ENCODE measurements around the gene WDR72. TPM values are rescaled to one million over a fixed set of nuclear protein-coding genes. Genes with fewer than 3 reads are reported as not detected.
A peak's percentile ranks its signal among the peaks of the same experiment; 100 is the strongest.

WDR72 gene
- total RNA-seq, 2 donors from 2014 or later, result 4.1 to 12.2 TPM

- DNase-seq, result no peak
- no peak overlapping the region for H3K27ac Mint-ChIP-seq
Measured at GRCh38 chr15:53681056-53681455, 78.4 kb downstream of the WDR72 start.

GRCh38 chr15:53675832-53676231 lies 83.6 kb downstream of the WDR72 start:
- Histone ChIP-seq H3K4me3 (ENCODE audit: low read length) (no peak overlapping the region), H3K36me3 (ENCODE audit: control insufficient read depth, insufficient read depth, low read length) (no peaks in the 10 kb centered on the region), H3K4me1 (ENCODE audit: control insufficient read depth, insufficient read depth, low read length) (no peaks in the 10 kb centered on the region), H3K27me3 (ENCODE audit: control insufficient read depth, insufficient read depth, low read length, poor library complexity, severe bottlenecking) (no peaks in the 10 kb centered on the region), H3K9ac (ENCODE audit: extremely low read depth, low read length, poor library complexity, severe bottlenecking) (no peak overlapping the region), H3K9me3 (ENCODE audit: control insufficient read depth, low read length) (no peaks in the 10 kb centered on the region), H3K27ac (ENCODE audit: low read depth, low read length) (no peak overlapping the region)
- H3K9me3 Mint-ChIP-seq, result no peaks in the 10 kb centered on the region
- no peaks in the 10 kb centered on the region for H3K36me3 Mint-ChIP-seq (ENCODE audit: low read depth)
- no peaks in the 10 kb centered on the region for H3K4me1 Mint-ChIP-seq
- TF ChIP-seq, protein P1, sequence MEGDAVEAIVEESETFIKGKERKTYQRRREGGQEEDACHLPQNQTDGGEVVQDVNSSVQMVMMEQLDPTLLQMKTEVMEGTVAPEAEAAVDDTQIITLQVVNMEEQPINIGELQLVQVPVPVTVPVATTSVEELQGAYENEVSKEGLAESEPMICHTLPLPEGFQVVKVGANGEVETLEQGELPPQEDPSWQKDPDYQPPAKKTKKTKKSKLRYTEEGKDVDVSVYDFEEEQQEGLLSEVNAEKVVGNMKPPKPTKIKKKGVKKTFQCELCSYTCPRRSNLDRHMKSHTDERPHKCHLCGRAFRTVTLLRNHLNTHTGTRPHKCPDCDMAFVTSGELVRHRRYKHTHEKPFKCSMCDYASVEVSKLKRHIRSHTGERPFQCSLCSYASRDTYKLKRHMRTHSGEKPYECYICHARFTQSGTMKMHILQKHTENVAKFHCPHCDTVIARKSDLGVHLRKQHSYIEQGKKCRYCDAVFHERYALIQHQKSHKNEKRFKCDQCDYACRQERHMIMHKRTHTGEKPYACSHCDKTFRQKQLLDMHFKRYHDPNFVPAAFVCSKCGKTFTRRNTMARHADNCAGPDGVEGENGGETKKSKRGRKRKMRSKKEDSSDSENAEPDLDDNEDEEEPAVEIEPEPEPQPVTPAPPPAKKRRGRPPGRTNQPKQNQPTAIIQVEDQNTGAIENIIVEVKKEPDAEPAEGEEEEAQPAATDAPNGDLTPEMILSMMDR (conservative IDR thresholded peaks at IDR 0.05), result no peak
- no peak overlapping the region for H3K27ac Mint-ChIP-seq
- no peaks in the 10 kb centered on the region for H3K27me3 Mint-ChIP-seq (ENCODE audit: insufficient read depth)
- DNase-seq, result no peak
- H3K4me3 Mint-ChIP-seq, result no peak overlapping the region

More at GRCh38 chr15:53681056-53681455, 78.4 kb downstream of the WDR72 start:
- H3K9me3 ChIP-seq (ENCODE audit: control insufficient read depth, low read length), result no peaks in the 10 kb centered on the region
- H3K27ac ChIP-seq (ENCODE audit: low read depth, low read length), result no peak overlapping the region
- TF ChIP-seq, protein P1 (conservative IDR thresholded peaks at IDR 0.05), result no peak
- 90% methylated on average over 5 of the region's 5 CpGs; no CpG with 5 or more reads in 1 of the 2 experiments for WGBS, 2 experiments (ENCODE audit: insufficient coverage in 1 of 2, insufficient read length in 1 of 2)
- H3K4me1 Mint-ChIP-seq, result peaks cover 5% of the 10 kb centered on the region
- no peaks in the 10 kb centered on the region for H3K27me3 Mint-ChIP-seq (ENCODE audit: insufficient read depth)
- H3K36me3 ChIP-seq (ENCODE audit: control insufficient read depth, insufficient read depth, low read length), result no peaks in the 10 kb centered on the region
- no peak overlapping the region for H3K9ac ChIP-seq (ENCODE audit: extremely low read depth, low read length, poor library complexity, severe bottlenecking)
- no peaks in the 10 kb centered on the region for H3K27me3 ChIP-seq (ENCODE audit: control insufficient read depth, insufficient read depth, low read length, poor library complexity, severe bottlenecking)
- H3K4me1 ChIP-seq (ENCODE audit: control insufficient read depth, insufficient read depth, low read length), result peaks cover 8% of the 10 kb centered on the region
- peak overlapping the region; percentile 7 for H3K4me3 ChIP-seq (ENCODE audit: low read length)
- peaks cover 3% of the 10 kb centered on the region for H3K9me3 Mint-ChIP-seq
- H3K4me3 Mint-ChIP-seq, result no peak overlapping the region
- H3K36me3 Mint-ChIP-seq (ENCODE audit: low read depth), result no peaks in the 10 kb centered on the region

DNA sequence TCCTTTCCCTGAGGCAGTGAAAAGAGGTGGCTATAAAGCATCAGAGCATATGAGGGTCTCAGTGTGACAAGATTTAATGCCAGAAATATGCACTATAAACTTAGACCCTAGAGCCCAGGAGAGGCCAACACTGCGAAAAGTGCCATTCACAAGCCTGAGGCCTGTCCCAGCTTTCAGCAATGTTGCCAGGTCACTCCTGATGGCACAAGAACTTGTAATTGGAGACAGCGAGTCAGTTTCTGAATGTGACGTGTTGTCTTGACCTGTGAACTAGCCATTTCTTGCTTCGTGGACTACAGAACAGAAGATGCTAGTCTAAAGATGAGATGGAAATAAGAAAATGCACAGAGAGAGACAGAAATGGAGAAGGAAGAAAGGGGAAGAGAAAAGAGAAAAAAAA lies 87.9 kb downstream of the WDR72 start:
- Mint-ChIP-seq H3K27me3 (ENCODE audit: insufficient read depth) (no peaks in the 10 kb centered on the region), H3K27ac (no peak overlapping the region), H3K4me3 (no peak overlapping the region), H3K9me3 (no peaks in the 10 kb centered on the region), H3K36me3 (ENCODE audit: low read depth) (no peaks in the 10 kb centered on the region), H3K4me1 (no peaks in the 10 kb centered on the region)
- no peak for DNase-seq
- Histone ChIP-seq H3K4me3 (ENCODE audit: low read length) (no peak overlapping the region), H3K9ac (ENCODE audit: extremely low read depth, low read length, poor library complexity, severe bottlenecking) (no peak overlapping the region), H3K27ac (ENCODE audit: low read depth, low read length) (no peak overlapping the region), H3K4me1 (ENCODE audit: control insufficient read depth, insufficient read depth, low read length) (no peaks in the 10 kb centered on the region), H3K36me3 (ENCODE audit: control insufficient read depth, insufficient read depth, low read length) (no peaks in the 10 kb centered on the region), H3K9me3 (ENCODE audit: control insufficient read depth, low read length) (no peaks in the 10 kb centered on the region), H3K27me3 (ENCODE audit: control insufficient read depth, insufficient read depth, low read length, poor library complexity, severe bottlenecking) (no peaks in the 10 kb centered on the region)
- TF ChIP-seq, protein P1 (conservative IDR thresholded peaks at IDR 0.05), result no peak
- WGBS, 2 experiments (ENCODE audit: insufficient coverage in 1 of 2, insufficient read length in 1 of 2), result 73 to 79% methylated on average over 3 to 4 of the region's 4 CpGs

Data from endodermal cell (in vitro differentiated cells).